Glutamatergic neuron (in vitro differentiated cells): ENCODE data around the gene TOMM5. TPM values are rescaled to one million over a fixed set of nuclear protein-coding genes. Genes with fewer than 3 reads are reported as not detected.
A peak's percentile ranks its signal among the peaks of the same experiment; 100 is the strongest.

Source experiments
- DNase-seq: peaks from one replicate; pipeline ENCODE4 v3.0.0; 2022
- H3K27ac Mint-ChIP-seq: one replicate; pipeline ENCODE4 v1.8.0; 2020; ENCODE audit warnings: mild to moderate bottlenecking, mixed read lengths, inconsistent platforms; ENCODE audit not compliant: unreplicated experiment
- H3K27me3 Mint-ChIP-seq: one replicate; pipeline ENCODE4 v1.8.0; 2020; ENCODE audit warnings: mild to moderate bottlenecking, moderate library complexity, mixed read lengths, inconsistent platforms; ENCODE audit not compliant: unreplicated experiment
- H3K36me3 Mint-ChIP-seq: one replicate; pipeline ENCODE4 v1.8.0; 2020; ENCODE audit warnings: mild to moderate bottlenecking, mixed read lengths, inconsistent platforms; ENCODE audit not compliant: unreplicated experiment
- H3K4me1 Mint-ChIP-seq: one replicate; pipeline ENCODE4 v1.8.0; 2020; ENCODE audit warnings: mild to moderate bottlenecking, low read depth, mixed read lengths, inconsistent platforms; ENCODE audit not compliant: unreplicated experiment
- H3K4me3 Mint-ChIP-seq: one replicate; pipeline ENCODE4 v1.8.0; 2020; ENCODE audit warnings: mild to moderate bottlenecking, mixed read lengths, inconsistent platforms; ENCODE audit not compliant: unreplicated experiment
- H3K9me3 Mint-ChIP-seq: one replicate; pipeline ENCODE4 v1.8.0; 2020; ENCODE audit warnings: mild to moderate bottlenecking, moderate library complexity, mixed read lengths, inconsistent platforms; ENCODE audit not compliant: unreplicated experiment
- total RNA-seq: library from RNA; stranded (reverse); fragmentation: NEBNext Ultra II Directional; extraction: Animal tissue kit (Norgen Biotek cat#: 25700); gene quantifications from one replicate; pipeline ENCODE4 v1.2.1, GENCODE V29; 2021; ENCODE audit not compliant: unreplicated experiment
- TF ChIP-seq, protein P1 (sequence below): fragments of 200-600 bp; sonication (generic); IDR thresholded peaks from one replicate; pipeline ENCODE4 v1.5.0; 2021; ENCODE audit not compliant: partially characterized antibody, unreplicated experiment

TOMM5 gene
- total RNA-seq, 1 donor from 2014 or later, result 52.4 TPM

DNA sequence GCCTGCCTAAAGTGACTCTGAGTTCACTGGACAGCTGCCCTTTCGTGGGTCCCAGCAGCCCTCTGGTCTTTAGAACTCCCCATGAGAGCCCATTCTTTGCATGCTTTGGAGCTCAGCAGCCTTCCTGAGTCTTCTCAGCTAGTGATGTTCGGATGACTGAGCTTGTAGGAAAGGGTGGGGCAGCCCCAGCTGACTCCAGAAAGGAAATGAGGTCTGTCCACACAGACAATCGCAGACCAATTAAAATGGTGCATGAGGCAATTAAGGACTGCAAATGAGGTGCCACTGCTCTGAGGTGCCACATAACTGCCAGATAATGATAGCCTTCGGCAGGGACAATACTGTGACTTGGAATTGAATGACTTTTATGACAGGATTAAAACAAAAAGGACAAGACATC, 25.4 kb upstream of the TOMM5 start:
- no peak overlapping the region for H3K4me3 Mint-ChIP-seq
- H3K27ac Mint-ChIP-seq, result no peak overlapping the region
- peaks cover 4% of the 10 kb centered on the region for H3K9me3 Mint-ChIP-seq
- no peak for DNase-seq
- H3K36me3 Mint-ChIP-seq, result no peaks in the 10 kb centered on the region
- H3K4me1 Mint-ChIP-seq, result peaks cover 18% of the 10 kb centered on the region
- TF ChIP-seq, protein P1, sequence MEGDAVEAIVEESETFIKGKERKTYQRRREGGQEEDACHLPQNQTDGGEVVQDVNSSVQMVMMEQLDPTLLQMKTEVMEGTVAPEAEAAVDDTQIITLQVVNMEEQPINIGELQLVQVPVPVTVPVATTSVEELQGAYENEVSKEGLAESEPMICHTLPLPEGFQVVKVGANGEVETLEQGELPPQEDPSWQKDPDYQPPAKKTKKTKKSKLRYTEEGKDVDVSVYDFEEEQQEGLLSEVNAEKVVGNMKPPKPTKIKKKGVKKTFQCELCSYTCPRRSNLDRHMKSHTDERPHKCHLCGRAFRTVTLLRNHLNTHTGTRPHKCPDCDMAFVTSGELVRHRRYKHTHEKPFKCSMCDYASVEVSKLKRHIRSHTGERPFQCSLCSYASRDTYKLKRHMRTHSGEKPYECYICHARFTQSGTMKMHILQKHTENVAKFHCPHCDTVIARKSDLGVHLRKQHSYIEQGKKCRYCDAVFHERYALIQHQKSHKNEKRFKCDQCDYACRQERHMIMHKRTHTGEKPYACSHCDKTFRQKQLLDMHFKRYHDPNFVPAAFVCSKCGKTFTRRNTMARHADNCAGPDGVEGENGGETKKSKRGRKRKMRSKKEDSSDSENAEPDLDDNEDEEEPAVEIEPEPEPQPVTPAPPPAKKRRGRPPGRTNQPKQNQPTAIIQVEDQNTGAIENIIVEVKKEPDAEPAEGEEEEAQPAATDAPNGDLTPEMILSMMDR, result no peak
- H3K27me3 Mint-ChIP-seq, result peaks cover 4% of the 10 kb centered on the region

DNA sequence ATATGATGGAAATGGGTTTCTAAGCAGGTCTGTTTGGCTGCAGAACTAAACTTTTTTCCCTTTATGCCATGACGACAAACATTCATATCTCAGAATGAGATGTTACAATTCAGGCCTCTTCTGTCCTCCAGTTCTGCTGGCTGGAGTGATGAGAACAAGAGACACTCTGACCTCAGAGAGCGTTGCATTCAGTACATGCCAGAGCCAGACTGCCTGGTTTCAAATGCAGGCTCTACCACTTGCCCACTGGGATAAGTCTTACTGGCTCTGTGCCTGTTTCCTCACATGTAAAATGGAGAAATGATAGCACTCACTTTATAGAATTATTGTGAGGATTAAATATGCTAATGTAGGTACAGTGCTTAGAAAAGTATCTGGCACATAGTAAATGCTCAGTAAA, 24.8 kb upstream of the TOMM5 start:
- TF ChIP-seq, protein P1, result no peak
- H3K27ac Mint-ChIP-seq, result no peak overlapping the region
- H3K36me3 Mint-ChIP-seq, result no peaks in the 10 kb centered on the region
- H3K4me1 Mint-ChIP-seq, result peaks cover 14% of the 10 kb centered on the region
- DNase-seq, result no peak
- no peak overlapping the region for H3K4me3 Mint-ChIP-seq
- peaks cover 4% of the 10 kb centered on the region for H3K9me3 Mint-ChIP-seq
- H3K27me3 Mint-ChIP-seq, result peaks cover 4% of the 10 kb centered on the region

DNA sequence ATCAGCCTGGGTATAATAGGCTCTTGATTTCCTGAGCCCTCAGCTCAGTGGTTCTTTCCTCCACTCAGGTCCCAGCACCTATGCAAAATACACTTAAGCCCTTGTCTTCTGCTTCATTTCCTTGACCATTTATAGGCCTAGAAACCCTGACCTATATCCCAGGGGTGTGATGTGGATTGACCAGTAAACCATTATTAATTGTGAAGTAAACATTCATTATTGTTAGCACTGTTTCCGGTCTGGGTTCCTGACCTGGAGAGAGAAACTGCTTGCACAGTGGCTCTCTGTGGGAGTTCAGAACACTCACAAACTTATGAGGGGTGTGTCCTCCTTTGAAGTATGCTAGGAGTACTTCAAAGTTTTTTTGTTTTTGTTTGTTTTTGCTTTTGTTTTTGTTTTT, 19.6 kb upstream of the TOMM5 start:
- TF ChIP-seq, protein P1, result no peak
- DNase-seq, result peak; percentile 29
- H3K36me3 Mint-ChIP-seq, result no peaks in the 10 kb centered on the region
- no peak overlapping the region for H3K4me3 Mint-ChIP-seq
- H3K27ac Mint-ChIP-seq, result no peak overlapping the region
- peaks cover 2% of the 10 kb centered on the region for H3K9me3 Mint-ChIP-seq
- peaks cover 2% of the 10 kb centered on the region for H3K4me1 Mint-ChIP-seq
- H3K27me3 Mint-ChIP-seq, result peaks cover 5% of the 10 kb centered on the region

DNA sequence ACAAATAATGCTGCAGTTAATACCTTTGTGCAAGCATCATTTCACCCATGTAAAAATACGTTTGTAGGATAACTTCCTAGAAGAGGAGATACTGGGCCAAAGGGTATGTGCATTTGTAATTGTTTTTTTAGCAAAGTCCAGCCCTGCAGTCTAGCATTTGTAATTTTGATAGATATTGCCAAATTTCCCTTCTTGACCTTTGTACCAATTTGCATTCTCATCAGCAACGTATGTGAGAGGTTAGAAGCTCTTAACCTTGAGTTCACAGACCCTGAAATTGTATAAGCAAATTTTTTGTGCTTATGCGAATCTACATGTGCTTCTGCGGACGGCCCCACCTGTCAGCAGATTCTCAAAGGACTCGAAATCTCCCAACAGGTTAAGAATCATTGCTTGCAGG, 18.6 kb upstream of the TOMM5 start:
- peaks cover 5% of the 10 kb centered on the region for H3K27me3 Mint-ChIP-seq
- TF ChIP-seq, protein P1, result no peak
- no peaks in the 10 kb centered on the region for H3K36me3 Mint-ChIP-seq
- H3K27ac Mint-ChIP-seq, result no peak overlapping the region
- H3K4me3 Mint-ChIP-seq, result no peak overlapping the region
- no peak for DNase-seq
- H3K9me3 Mint-ChIP-seq, result peaks cover 5% of the 10 kb centered on the region
- H3K4me1 Mint-ChIP-seq, result peaks cover 2% of the 10 kb centered on the region

DNA sequence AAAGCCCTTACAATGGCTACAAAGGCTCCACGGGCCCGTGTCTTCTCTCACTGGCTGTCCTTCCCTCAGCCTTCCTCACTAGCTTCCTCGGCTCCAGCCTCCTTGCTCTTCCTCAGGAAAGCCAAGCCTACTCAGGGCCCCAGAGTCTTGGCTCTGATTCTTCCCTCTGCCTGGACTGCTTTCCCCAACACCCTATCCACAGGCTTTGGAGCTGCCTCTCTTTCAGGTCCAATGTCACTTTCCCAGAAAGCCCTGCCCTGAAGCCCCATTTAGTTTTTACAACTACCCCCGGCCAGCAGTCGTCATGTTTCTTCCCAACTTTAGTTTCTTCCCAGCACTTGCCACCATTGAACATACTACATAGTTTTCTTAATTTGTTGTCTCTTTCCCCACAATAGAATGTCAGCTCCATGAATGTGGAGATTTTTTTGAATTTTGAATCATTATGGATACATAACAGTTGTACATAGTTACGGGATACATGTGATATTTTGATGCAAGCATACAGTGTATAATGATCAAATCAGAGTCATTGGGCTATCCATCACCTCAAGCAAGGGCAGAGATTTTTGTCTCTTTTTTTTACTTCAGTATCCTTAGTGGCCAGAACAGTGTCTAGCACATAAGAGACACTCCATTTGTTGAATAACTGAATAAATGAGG, 17.5 kb upstream of the TOMM5 start:
- H3K27ac Mint-ChIP-seq, result no peak overlapping the region

More for the DNA sequence above, 17.5 kb upstream of the TOMM5 start:
- no peak for DNase-seq
- Mint-ChIP-seq H3K36me3 (no peaks in the 10 kb centered on the region), H3K9me3 (peaks cover 6% of the 10 kb centered on the region), H3K4me3 (no peak overlapping the region), H3K4me1 (peaks cover 2% of the 10 kb centered on the region), H3K27me3 (peaks cover 5% of the 10 kb centered on the region)
- TF ChIP-seq, protein P1, result no peak
